Vagina (tissue), 2 donors: ENCODE measurements around the gene MNX1. TPM values are rescaled to one million over a fixed set of nuclear protein-coding genes. Genes with fewer than 3 reads are reported as not detected.

Experiments
- DNase-seq, 2 donors: peaks; one replicate each; pipeline ENCODE4 v3.0.0-alpha.2; 2017; ENCODE audit errors: extremely low spot score in 2 of 2
- H3K27ac ChIP-seq: fragments of 200-600 bp; sonication (generic); one replicate; pipeline ENCODE4 v1.5.1; 2019
- H3K27me3 ChIP-seq: fragments of 200-600 bp; sonication (generic); one replicate; pipeline ENCODE4 v1.5.1; 2019
- H3K36me3 ChIP-seq, 2 donors: fragments of 200-600 bp; sonication (generic); one replicate each; pipeline ENCODE4 v1.5.1; 2017 to 2019
- H3K4me1 ChIP-seq: fragments of 200-600 bp; sonication (generic); one replicate; pipeline ENCODE4 v1.5.1; 2019
- H3K4me3 ChIP-seq, 2 donors: fragments of 200-600 bp; sonication (generic); 1 replicate in 1 of 2; 2 replicates in 1 of 2; pipeline ENCODE4 v1.5.1; 2016 to 2019
- H3K9me3 ChIP-seq: fragments of 200-600 bp; sonication (generic); one replicate; pipeline ENCODE4 v1.5.1; 2019
- CTCF ChIP-seq, 3 experiments: fragments of 450-650 bp in 2 of 3; fragments of 200-600 bp in 1 of 3; sonication (generic) in 1 of 3; IDR thresholded peaks; one replicate each; pipeline ENCODE4 v1.5.1; 2017 to 2019; ENCODE audit warnings: antibody characterized with exemption in 3 of 3, mild to moderate bottlenecking in 2 of 3, moderate library complexity in 2 of 3
- POLR2A ChIP-seq, 2 donors: fragments of 450-650 bp; IDR thresholded peaks; one replicate each; pipeline ENCODE4 v1.6.1; 2017; ENCODE audit warnings: antibody characterized with exemption in 2 of 2, mild to moderate bottlenecking in 2 of 2, moderate library complexity in 2 of 2
- POLR2AphosphoS5 ChIP-seq, 2 donors: sonication (generic); formaldehyde crosslinking; IDR thresholded peaks; one replicate each; pipeline ENCODE4 v1.9.0; 2017; ENCODE audit warnings: antibody characterized with exemption in 2 of 2, mild to moderate bottlenecking in 2 of 2, low read depth in 1 of 2; ENCODE audit not compliant: insufficient read depth in 1 of 2
- intact Hi-C: fragments of 100-400 bp; cut with DNase I; formaldehyde crosslinking; loops from one replicate; pipeline ENCODE4 v1.15.1; 2023
- total RNA-seq: library from RNA; depleted of rRNA; stranded (reverse); fragments of >200 nt; gene quantifications from one replicate; pipeline ENCODE4 v1.2.3, GENCODE V29; 2016

MNX1 gene
- total RNA-seq, 1 donor from 2014 or later: not detected

- DNase-seq: no peak
- TF ChIP-seq CTCF (IDR thresholded peaks at IDR 0.05) (no peak), POLR2AphosphoS5 (IDR thresholded peaks at IDR 0.05; ENCODE audit: insufficient read depth in 1 of 2, low read depth in 1 of 2) (no peak), POLR2A (IDR thresholded peaks at IDR 0.05) (no peak)
- Histone ChIP-seq H3K9me3 (no peaks in the 10 kb centered on the region), H3K4me1 (peaks cover 14% of the 10 kb centered on the region), H3K27ac (no peak overlapping the region), H3K36me3 (no peaks in the 10 kb centered on the region), H3K4me3 (no peak overlapping the region), H3K27me3 (peaks cover 22% of the 10 kb centered on the region)
- intact Hi-C loops: no loop called here
Observed at GRCh38 chr7:157011333-157012112, 1.1 kb upstream of the MNX1 start.

DNA sequence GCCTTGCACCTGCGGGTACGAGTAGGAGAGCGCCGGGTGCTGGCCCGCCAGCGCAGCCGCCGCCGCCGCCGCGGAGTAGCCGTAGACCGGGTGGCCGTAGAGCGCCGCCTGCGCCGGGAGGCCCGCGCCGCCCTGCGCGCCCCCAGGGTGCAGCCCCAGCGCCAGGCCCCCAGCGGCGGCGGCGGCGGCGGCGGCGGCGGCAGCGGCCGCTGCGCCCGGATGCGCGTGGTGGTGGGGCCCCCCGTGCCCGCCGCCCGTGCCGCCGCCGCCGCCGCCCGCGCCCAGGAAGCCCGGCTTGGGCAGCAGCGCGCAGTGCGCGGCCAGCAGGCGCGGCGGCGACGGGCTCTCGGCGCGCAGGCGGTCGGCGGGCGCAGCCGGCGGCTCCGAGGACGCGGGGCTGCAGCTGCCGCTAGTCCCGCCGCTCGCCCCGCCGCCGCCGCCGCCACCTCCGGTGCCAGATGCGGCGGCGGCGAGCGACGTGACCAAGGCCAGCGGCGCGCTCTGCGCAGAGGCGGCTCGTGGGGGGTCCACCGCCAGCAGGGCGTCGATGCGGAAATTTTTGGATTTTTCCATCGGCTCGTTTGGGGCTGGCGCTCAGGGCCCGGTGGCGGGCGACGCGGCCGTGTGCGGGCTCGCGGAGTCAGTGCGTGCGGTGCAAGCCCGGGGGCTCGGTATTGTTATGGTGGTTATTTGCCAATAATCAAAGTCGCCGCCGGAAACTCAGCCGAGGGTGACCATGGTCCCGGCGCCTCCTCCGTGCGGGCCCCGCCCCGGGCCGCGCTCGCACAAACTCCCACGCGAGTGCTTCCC, 480 bp downstream of the MNX1 start:
- intact Hi-C loops: no loop called here
- H3K27me3 ChIP-seq: peaks cover 24% of the 10 kb centered on the region
- H3K9me3 ChIP-seq: no peaks in the 10 kb centered on the region
- DNase-seq: no peak
- no peak overlapping the region for H3K27ac ChIP-seq
- peak overlapping the region; percentile 36 to 40 for H3K4me3 ChIP-seq
- no peaks in the 10 kb centered on the region for H3K36me3 ChIP-seq
- no peak for TF ChIP-seq POLR2AphosphoS5 (IDR thresholded peaks at IDR 0.05; ENCODE audit: insufficient read depth in 1 of 2, low read depth in 1 of 2)
- TF ChIP-seq POLR2A (IDR thresholded peaks at IDR 0.05): no peak
- TF ChIP-seq CTCF (IDR thresholded peaks at IDR 0.05): no peak
- H3K4me1 ChIP-seq: peaks cover 16% of the 10 kb centered on the region

- intact Hi-C loops: no loop called here
- peaks cover 23% of the 10 kb centered on the region for H3K4me1 ChIP-seq
- DNase-seq: no peak
- TF ChIP-seq CTCF (IDR thresholded peaks at IDR 0.05) (no peak), POLR2A (IDR thresholded peaks at IDR 0.05) (no peak), POLR2AphosphoS5 (IDR thresholded peaks at IDR 0.05; ENCODE audit: insufficient read depth in 1 of 2, low read depth in 1 of 2) (no peak)
- no peaks in the 10 kb centered on the region for H3K9me3 ChIP-seq
- H3K4me3 ChIP-seq: no peak overlapping the region
- no peak overlapping the region for H3K27ac ChIP-seq
- peaks cover 22% of the 10 kb centered on the region for H3K27me3 ChIP-seq
- no peaks in the 10 kb centered on the region for H3K36me3 ChIP-seq
Observed at GRCh38 chr7:157009170-157009777, 1.2 kb downstream of the MNX1 start.

- H3K9me3 ChIP-seq: no peaks in the 10 kb centered on the region
- no peak for DNase-seq
- H3K27ac ChIP-seq: no peak overlapping the region
- no peaks in the 10 kb centered on the region for H3K36me3 ChIP-seq
- peaks cover 24% of the 10 kb centered on the region for H3K27me3 ChIP-seq
- H3K4me3 ChIP-seq: no peak overlapping the region
- TF ChIP-seq POLR2AphosphoS5 (IDR thresholded peaks at IDR 0.05; ENCODE audit: insufficient read depth in 1 of 2, low read depth in 1 of 2) (no peak), POLR2A (IDR thresholded peaks at IDR 0.05) (no peak), CTCF (IDR thresholded peaks at IDR 0.05) (no peak)
- peaks cover 31% of the 10 kb centered on the region for H3K4me1 ChIP-seq
- intact Hi-C loops: no loop called here
Observed at GRCh38 chr7:157008206-157009169, 2.0 kb downstream of the MNX1 start.
